Adrenal gland (tissue), 5 donors: ENCODE results near the gene ISX.

ENCODE experiments used
- POLR2A ChIP-seq, 2 donors: fragments of 450-650 bp; IDR thresholded peaks; one replicate each; pipeline ENCODE4 v1.6.1; 2017; ENCODE audit warnings: antibody characterized with exemption in 2 of 2, mild to moderate bottlenecking in 2 of 2, moderate library complexity in 1 of 2
- TF ChIP-seq, protein P1 (sequence below), 6 experiments: fragments of 450-650 bp in 4 of 6; fragments of 200-600 bp in 2 of 6; sonication (generic) in 1 of 6; IDR thresholded peaks; 1 replicate in 5 of 6; 2 replicates in 1 of 6; pipeline versions ENCODE4 v1.5.1 to v1.8.0; 2016 to 2021; ENCODE audit warnings: antibody characterized with exemption in 6 of 6, mild to moderate bottlenecking in 2 of 6, moderate library complexity in 1 of 6
- donor health status: DM: no; HTN: no; CAD: no.

- TF ChIP-seq, protein P1, sequence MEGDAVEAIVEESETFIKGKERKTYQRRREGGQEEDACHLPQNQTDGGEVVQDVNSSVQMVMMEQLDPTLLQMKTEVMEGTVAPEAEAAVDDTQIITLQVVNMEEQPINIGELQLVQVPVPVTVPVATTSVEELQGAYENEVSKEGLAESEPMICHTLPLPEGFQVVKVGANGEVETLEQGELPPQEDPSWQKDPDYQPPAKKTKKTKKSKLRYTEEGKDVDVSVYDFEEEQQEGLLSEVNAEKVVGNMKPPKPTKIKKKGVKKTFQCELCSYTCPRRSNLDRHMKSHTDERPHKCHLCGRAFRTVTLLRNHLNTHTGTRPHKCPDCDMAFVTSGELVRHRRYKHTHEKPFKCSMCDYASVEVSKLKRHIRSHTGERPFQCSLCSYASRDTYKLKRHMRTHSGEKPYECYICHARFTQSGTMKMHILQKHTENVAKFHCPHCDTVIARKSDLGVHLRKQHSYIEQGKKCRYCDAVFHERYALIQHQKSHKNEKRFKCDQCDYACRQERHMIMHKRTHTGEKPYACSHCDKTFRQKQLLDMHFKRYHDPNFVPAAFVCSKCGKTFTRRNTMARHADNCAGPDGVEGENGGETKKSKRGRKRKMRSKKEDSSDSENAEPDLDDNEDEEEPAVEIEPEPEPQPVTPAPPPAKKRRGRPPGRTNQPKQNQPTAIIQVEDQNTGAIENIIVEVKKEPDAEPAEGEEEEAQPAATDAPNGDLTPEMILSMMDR (IDR thresholded peaks at IDR 0.05) = no peak
- TF ChIP-seq POLR2A (IDR thresholded peaks at IDR 0.05) = no peak
These were observed 26.4 kb downstream of the ISX start for GRCh38 chr22:35092406-35092805.
